GM08714 (cell line): ENCODE results near the gene BRD4.

Experiments used
- H3K4me3 ChIP-seq: fragments of 200-500 bp; sonication (Bioruptor generic); 2 replicates; pipeline ENCODE4 v1.5.1; 2014; ENCODE audit warnings: mild to moderate bottlenecking, low read length, inconsistent platforms
- ZNF274 ChIP-seq: IDR thresholded peaks from 2 replicates; pipeline ENCODE4 v1.6.1; 2012; ENCODE audit warnings: mild to moderate bottlenecking, low read depth, low read length

Gene BRD4

DNA sequence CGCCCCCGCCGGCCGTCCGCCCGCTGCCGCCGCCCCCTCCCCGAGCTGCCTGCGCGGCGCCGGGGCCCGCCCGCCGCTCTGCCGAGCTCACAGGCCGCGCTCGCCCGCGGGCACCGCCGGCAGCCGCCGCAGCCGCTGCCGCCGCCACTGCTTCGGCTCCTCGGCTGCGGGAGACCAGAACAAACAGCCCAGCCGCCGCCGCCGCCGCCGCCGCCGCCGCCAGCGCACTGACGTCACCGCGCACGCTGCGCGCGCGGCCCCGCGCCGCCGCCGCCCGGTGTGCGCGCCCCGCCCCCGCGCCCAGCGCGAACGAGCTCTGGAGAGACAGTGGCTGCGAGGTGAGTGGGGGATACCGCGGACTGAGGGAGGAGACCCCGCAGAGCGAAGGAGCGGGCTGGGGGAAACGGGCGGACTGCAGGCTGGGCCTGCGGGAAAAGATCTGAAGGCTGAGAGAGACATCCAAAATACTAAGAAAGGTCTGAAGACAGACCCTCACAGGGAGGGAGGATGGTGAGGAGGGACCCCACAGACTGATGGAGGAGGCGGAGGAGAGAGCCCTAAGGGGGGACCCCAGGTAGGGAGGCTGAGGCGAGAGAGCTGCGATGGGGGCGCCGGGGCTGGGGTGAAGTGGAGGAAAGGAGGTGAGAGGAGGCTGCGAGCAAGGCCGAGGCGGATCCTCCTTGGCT, at the start of gene BRD4:
Gene BRD4, minus strand, starts transcription at position 229 of the 686 bp plus-strand sequence. CDS start 59,440 bp downstream, outside the sequence.
- peak within 1 kb of the TSS; percentile 98 for H3K4me3 ChIP-seq
- no peak for TF ChIP-seq ZNF274

- TF ChIP-seq ZNF274: no peak
- H3K4me3 ChIP-seq: no peak overlapping the region
These were observed 49.5 kb upstream of the BRD4 start for GRCh38 chr19:15381864-15382263.

DNA sequence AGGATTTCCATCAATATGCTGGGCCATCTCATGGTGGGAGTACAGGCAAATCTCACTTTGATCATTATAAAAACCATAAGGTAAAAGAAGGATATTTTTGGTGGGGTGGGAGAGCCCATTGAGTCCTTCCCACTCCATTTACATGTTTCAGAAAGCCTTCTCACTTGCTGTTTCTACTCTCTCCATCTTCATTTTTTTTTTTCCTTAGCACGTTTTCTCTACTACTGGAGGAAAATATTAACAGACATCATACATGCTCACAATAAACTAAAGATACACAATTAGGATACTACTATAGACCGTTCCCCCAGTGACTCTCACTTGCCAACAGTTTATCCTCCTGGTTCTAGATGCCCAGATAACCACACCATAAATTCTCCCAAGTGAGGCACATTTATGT, 49.1 kb upstream of the BRD4 start:
- H3K4me3 ChIP-seq: no peak overlapping the region
- no peak for TF ChIP-seq ZNF274

DNA sequence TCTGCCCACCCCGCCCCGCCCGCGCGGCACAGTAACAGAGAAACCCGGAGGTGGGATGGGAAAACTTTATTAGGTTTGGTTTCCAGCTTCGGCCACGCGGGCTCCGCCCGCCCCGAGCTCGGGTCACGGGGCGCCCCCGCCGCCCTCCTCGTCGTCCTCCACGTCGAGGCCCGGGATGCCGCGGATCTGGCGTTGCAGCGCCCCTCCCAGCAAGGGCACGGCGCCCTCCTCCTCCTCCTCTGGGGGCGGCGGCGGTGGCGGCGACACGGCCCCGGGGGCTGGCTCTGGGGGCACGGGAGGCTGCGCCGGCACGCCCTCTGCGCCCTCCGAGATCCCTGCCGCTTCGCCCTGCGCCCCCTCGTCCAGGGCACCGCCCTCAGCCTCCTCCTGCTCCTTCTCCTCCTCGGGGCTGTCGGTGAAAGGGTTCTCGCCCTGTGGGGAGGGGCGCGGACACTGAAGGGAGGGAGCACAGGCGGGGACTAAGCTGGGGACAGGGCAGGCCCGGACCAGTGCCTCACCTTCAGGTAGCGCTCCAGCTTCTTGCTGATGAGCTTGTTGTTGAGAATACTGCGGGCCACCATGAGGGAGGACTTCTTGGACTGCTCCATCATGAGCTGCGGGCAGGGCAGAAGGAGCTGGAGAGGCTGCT, 47.8 kb upstream of the BRD4 start:
- TF ChIP-seq ZNF274: no peak
- H3K4me3 ChIP-seq: peak overlapping the region; percentile 53; the same call in 1 of the 2 replicates

DNA sequence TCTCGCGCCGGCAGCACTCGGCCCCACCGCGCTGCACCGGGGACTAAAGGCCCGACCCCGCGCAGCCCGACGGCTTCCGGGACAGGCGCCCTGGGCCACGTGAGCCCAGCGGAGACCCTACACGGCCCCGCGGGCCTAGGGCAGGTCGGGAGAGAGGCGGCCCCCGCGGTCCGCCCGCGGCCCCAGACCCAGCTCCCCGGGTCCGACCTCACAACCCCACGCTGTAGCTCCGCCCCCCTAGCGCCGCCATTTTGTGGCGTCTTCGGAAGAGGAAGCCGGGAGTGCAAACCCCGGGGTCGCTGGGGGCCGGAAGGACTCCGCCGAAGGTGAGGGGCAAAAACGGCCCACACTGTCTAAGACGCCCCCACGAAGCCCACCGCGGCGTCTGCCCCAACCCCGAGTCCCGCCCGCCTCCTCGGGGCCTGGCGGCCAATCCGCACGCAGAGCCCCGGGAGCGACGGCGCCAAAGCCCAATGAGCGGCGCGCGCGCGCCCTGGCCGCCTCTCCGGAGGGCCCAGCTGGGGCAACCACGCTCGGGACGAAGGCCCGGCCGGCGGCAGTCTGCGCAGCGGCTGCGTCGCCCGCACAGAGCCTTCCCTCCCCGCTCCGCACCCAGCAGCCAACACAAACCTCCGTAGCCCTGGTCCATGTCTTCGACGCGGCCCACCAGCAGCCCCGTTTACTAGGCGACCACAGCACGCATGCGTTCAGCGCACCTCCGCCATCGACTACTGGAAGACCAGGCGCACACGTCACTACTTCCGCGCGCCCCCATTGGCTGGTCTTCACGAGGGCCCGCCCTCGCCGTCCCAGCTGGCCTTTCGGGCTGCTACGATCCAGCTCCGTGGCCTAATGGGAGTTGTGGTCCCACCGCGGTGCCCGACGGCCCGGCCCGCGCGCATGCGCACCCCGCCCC, 47.0 kb upstream of the BRD4 start, which contains the start of gene AKAP8:
Gene AKAP8, minus strand, starts transcription at position 705 of the 916 bp plus-strand sequence. Its CDS starts 56 bp downstream, at position 649.
- no peak for TF ChIP-seq ZNF274
- peak within 1 kb of the TSS; percentile 81 for H3K4me3 ChIP-seq

DNA sequence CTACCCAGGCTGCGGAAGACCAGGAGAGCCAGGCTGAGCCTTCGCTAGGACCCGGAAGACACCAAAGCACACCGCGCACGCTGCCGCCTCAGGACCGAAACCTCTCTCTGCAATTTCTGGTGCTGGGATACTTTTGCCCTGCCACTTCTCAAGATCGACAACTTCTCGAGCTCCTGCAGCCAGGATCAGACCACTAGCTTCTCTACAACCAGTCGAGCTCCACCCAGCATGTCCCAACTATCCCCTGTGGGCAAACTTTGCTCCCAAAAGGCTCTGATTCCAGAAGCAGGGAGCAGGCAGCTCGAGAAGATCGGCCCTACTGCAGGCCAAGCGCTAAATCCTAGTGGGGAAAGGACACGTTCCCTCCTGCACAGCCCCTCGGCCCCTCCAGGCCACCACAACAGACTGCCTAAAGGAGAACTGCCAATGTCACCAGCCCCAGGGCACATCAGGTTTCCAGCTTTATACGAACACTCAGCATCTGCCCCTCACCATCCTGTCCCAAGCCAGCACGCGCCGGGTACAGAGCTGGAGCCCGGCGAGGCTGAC, 46.3 kb upstream of the BRD4 start:
- no peak for TF ChIP-seq ZNF274
- H3K4me3 ChIP-seq: peak overlapping the region; percentile 81

- no peak overlapping the region for H3K4me3 ChIP-seq
- no peak for TF ChIP-seq ZNF274
These were observed 42.6 kb upstream of the BRD4 start for GRCh38 chr19:15374796-15375440.

GRCh38 chr19:15374105-15374651, 41.8 kb upstream of the BRD4 start:
- no peak overlapping the region for H3K4me3 ChIP-seq
- no peak for TF ChIP-seq ZNF274

- no peak overlapping the region for H3K4me3 ChIP-seq
- TF ChIP-seq ZNF274: no peak
These were observed 41.3 kb upstream of the BRD4 start for GRCh38 chr19:15373644-15374043.

- H3K4me3 ChIP-seq: no peak overlapping the region
- TF ChIP-seq ZNF274: no peak
These were observed 40.6 kb upstream of the BRD4 start for GRCh38 chr19:15372891-15373301.

DNA sequence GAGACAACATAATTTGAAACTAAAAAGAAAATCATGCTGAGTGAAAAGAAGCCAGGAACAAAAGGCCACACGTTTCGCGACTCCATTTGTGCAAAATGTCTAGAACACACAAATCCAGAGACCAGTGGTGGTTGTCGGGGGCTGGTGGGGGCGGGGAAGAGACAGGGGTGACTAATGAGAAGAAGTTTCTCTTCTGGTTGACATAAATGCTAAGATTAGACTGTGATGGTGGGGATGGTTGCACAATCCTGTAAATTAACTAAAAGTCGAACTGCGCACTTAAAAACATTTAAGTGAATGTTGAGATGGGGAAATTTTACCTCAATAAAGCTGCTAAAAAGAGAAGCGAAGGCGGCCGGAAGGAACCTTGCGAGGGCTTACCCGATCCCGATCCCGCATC, 40.1 kb upstream of the BRD4 start:
- TF ChIP-seq ZNF274: no peak
- H3K4me3 ChIP-seq: no peak overlapping the region

DNA sequence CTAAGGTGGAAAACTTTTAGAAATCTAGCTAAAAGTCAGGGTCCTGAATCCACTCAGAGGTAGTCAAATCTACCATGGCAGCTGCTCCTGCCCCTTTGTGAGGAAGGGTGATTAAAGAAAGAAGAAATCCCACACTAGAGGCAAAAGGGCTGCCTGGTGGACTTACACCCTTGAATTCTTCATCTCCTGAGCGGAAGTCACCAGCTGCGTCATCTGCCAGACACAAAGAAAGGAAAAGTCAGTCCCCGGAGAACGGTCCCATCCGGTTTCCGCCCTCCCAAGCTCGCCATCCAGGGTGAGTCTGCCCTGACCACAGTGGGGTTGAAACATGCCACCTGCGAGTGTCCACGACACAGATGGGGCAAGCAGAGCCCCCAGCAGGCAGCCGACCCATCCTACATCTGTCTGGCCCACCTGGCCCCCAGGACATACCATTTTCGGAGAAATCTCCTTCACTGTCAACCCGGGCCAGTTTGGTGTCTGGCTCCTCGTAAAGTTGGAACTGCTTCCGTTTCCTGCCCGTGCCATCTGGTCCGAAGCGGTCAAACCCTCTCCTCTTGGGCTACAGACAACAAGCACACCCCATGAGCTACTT, 39.5 kb upstream of the BRD4 start:
- no peak overlapping the region for H3K4me3 ChIP-seq
- no peak for TF ChIP-seq ZNF274

DNA sequence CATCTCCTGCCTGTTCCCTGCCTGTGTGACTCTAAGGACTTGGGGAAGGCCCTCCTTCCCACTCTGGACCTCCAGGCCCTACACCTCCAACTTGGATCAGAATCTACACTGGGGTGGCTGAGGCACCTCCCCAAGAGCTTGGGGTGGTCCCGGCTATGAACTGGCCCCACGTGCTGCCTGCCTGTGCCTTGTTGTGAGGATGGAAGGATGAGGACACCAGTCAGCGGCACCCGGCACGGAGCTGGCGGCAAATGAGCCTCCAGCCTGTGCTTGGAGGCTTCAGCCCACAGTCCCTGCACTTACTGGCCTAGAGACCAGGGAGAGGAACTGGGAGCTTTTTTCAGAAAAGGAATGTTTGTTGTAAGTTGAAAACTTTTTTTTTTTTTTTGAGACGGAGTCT, 38.8 kb upstream of the BRD4 start:
- no peak overlapping the region for H3K4me3 ChIP-seq
- no peak for TF ChIP-seq ZNF274

DNA sequence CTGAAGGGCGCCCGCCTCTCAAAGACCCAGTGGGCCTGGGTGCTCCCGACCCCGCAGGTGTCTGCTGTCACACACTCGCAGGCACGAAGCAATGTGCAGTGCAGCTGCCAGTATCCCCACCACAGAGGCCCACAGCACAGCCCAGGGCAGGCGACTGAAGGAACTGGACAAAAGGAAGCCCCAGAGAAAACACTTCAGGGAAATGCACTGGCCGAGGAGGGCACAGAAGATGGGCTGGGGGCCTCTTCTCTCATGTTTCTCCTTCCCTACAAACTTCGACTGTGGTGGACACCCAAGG, 37.2 kb upstream of the BRD4 start:
- TF ChIP-seq ZNF274: no peak
- H3K4me3 ChIP-seq: no peak overlapping the region
